IMR-90 (cell line): ENCODE measurements around the gene SENP2. TPM values are rescaled to one million over a fixed set of nuclear protein-coding genes. Genes with fewer than 3 reads are reported as not detected.

Experiments used
- ATAC-seq: fragments of 200-7000 bp; cut with Tn5 transposase; 2 replicates; pipeline ENCODE4 v1.9.1; 2020; ENCODE audit warnings: low read depth, mild to moderate bottlenecking, moderate library complexity
- BruUV-seq: library from RNA; stranded (reverse); fragments of 400-500 nt; replicated peaks from 2 replicates; lab custom pipeline; 2021; lab: Mats Ljungman, UMichigan
- CTCF ChIA-PET: fragments of 300-600 bp; formaldehyde crosslinking; extraction: SDS; loops from one replicate; lab custom pipeline; 2021; ENCODE audit warnings: antibody characterized with exemption; lab: Yijun Ruan, JAX
- POLR2A ChIA-PET: fragments of 300-600 bp; sonication (Branson Sonifier 250); formaldehyde crosslinking; loops from one replicate; lab custom pipeline; 2022; ENCODE audit warnings: antibody characterized with exemption; ENCODE audit not compliant: unreplicated experiment; lab: Charles Lee
- DNase-seq: peaks from one replicate; pipeline ENCODE4 v3.0.0; 2013
- H2AFZ ChIP-seq: replicated peaks from 2 replicates; pipeline ENCODE3; 2013; ENCODE audit warnings: low read length, mild to moderate bottlenecking; ENCODE audit not compliant: poor library complexity
- H2AK5ac ChIP-seq: 2 replicates; pipeline ENCODE4 v1.6.1; 2013; ENCODE audit warnings: low read depth, low read length, inconsistent platforms
- H2AK9ac ChIP-seq: replicated peaks from 2 replicates; pipeline ENCODE3; 2013; ENCODE audit warnings: mild to moderate bottlenecking, low read depth, low read length, moderate library complexity; ENCODE audit not compliant: poor library complexity
- H2BK120ac ChIP-seq: 2 replicates; pipeline ENCODE4 v1.6.1; 2013; ENCODE audit warnings: low read depth, low read length, inconsistent platforms
- H2BK15ac ChIP-seq: 3 replicates; pipeline ENCODE4 v1.6.1; 2013; ENCODE audit warnings: low read depth, low read length, inconsistent platforms
- H2BK20ac ChIP-seq: 2 replicates; pipeline ENCODE4 v1.6.1; 2013; ENCODE audit warnings: low read depth, mild to moderate bottlenecking, inconsistent platforms, low read length, moderate library complexity
- H2BK5ac ChIP-seq: 2 replicates; pipeline ENCODE4 v1.6.1; 2013; ENCODE audit warnings: mild to moderate bottlenecking, low read depth, low read length, inconsistent platforms; ENCODE audit not compliant: poor library complexity, severe bottlenecking
- H3K14ac ChIP-seq: replicated peaks from 2 replicates; pipeline ENCODE4 v1.6.1; 2013; ENCODE audit warnings: low read depth, low read length, inconsistent platforms
- H3K18ac ChIP-seq: 2 replicates; pipeline ENCODE4 v1.6.1; 2013; ENCODE audit warnings: low read depth, low read length, control low read depth
- H3K23ac ChIP-seq: 2 replicates; pipeline ENCODE4 v1.6.1; 2013; ENCODE audit warnings: low read depth, low read length, inconsistent platforms
- H3K27ac ChIP-seq: 2 replicates; pipeline ENCODE4 v1.5.1; 2013; ENCODE audit warnings: mild to moderate bottlenecking, control low read depth, low read length; ENCODE audit not compliant: insufficient read depth
- H3K27me3 ChIP-seq: 2 replicates; pipeline ENCODE4 v1.6.1; 2013; ENCODE audit warnings: low read length; ENCODE audit not compliant: control insufficient read depth, insufficient read depth
- H3K36me3 ChIP-seq: 2 replicates; pipeline ENCODE4 v1.6.1; 2013; ENCODE audit warnings: low read length, mixed read lengths; ENCODE audit not compliant: control insufficient read depth, insufficient read depth
- H3K4ac ChIP-seq: 2 replicates; pipeline ENCODE4 v1.6.1; 2013; ENCODE audit warnings: low read depth, low read length, inconsistent platforms
- H3K4me1 ChIP-seq: 2 replicates; pipeline ENCODE4 v1.6.1; 2013; ENCODE audit warnings: low read length, mixed read lengths; ENCODE audit not compliant: control insufficient read depth, insufficient read depth
- H3K4me2 ChIP-seq: 2 replicates; pipeline ENCODE4 v1.6.1; 2013; ENCODE audit warnings: low read depth, mild to moderate bottlenecking, control low read depth, low read length, moderate library complexity
- H3K4me3 ChIP-seq: 2 replicates; pipeline ENCODE4 v1.5.1; 2013; ENCODE audit warnings: low read depth, mild to moderate bottlenecking, control low read depth, low read length, moderate library complexity; ENCODE audit not compliant: insufficient read depth
- H3K56ac ChIP-seq: 2 replicates; pipeline ENCODE4 v1.6.1; 2013; ENCODE audit warnings: low read length, inconsistent platforms; ENCODE audit not compliant: insufficient read depth; ENCODE audit errors: extremely low read depth
- H3K79me1 ChIP-seq, 2 experiments: 2 replicates each; pipeline ENCODE4 v1.6.1; 2013; ENCODE audit warnings: low read length in 2 of 2, inconsistent platforms in 1 of 2, low read depth in 1 of 2
- H3K9ac ChIP-seq: 2 replicates; pipeline ENCODE4 v1.6.1; 2013; ENCODE audit warnings: low read depth, low read length, control low read depth
- H3K9me1 ChIP-seq: 2 replicates; pipeline ENCODE4 v1.6.1; 2013; ENCODE audit warnings: low read length, inconsistent platforms; ENCODE audit not compliant: insufficient read depth
- H3K9me3 ChIP-seq: 2 replicates; pipeline ENCODE4 v1.6.1; 2013; ENCODE audit warnings: low read length; ENCODE audit not compliant: control insufficient read depth, insufficient read depth
- H4K20me1 ChIP-seq: 2 replicates; pipeline ENCODE4 v1.6.1; 2013; ENCODE audit warnings: low read length, inconsistent platforms; ENCODE audit not compliant: insufficient read depth
- H4K5ac ChIP-seq: 2 replicates; pipeline ENCODE4 v1.6.1; 2013; ENCODE audit warnings: mild to moderate bottlenecking, low read depth, low read length, control low read depth
- H4K8ac ChIP-seq, 2 experiments: 2 replicates each; pipeline ENCODE4 v1.6.1; 2013; ENCODE audit warnings: low read depth in 2 of 2, low read length in 2 of 2, control low read depth in 1 of 2, inconsistent platforms in 1 of 2
- H4K91ac ChIP-seq: 2 replicates; pipeline ENCODE4 v1.6.1; 2013; ENCODE audit warnings: low read depth, low read length, inconsistent platforms; ENCODE audit not compliant: insufficient read depth
- CEBPB ChIP-seq: IDR thresholded peaks from 2 replicates; pipeline ENCODE4 v1.6.1; 2012; ENCODE audit warnings: low read depth, low read length, improper control_type of control experiment
- CTCF ChIP-seq: conservative IDR thresholded peaks from 2 replicates; pipeline ENCODE4 v1.5.1; 2012; ENCODE audit warnings: mild to moderate bottlenecking, low read depth, low read length, improper control_type of control experiment
- ELK1 ChIP-seq: fragments of 150-350 bp; IDR thresholded peaks from 2 replicates; pipeline ENCODE4 v1.6.1; 2016; ENCODE audit warnings: low read depth, mild to moderate bottlenecking, low read length, moderate library complexity, borderline replicate concordance
- FOS ChIP-seq: fragments of 150-350 bp; IDR thresholded peaks from 2 replicates; pipeline ENCODE4 v1.6.1; 2016; ENCODE audit warnings: low read depth, low read length
- MAFK ChIP-seq: IDR thresholded peaks from 2 replicates; pipeline ENCODE4 v1.6.1; 2012; ENCODE audit warnings: low read depth, low read length, improper control_type of control experiment
- MAZ ChIP-seq: IDR thresholded peaks from 2 replicates; pipeline ENCODE4 v1.6.1; 2012; ENCODE audit warnings: low read depth, mild to moderate bottlenecking, low read length, improper control_type of control experiment, moderate library complexity, borderline replicate concordance
- MXI1 ChIP-seq: IDR thresholded peaks from 2 replicates; pipeline ENCODE4 v1.6.1; 2012; ENCODE audit warnings: low read depth, mild to moderate bottlenecking, low read length, moderate library complexity, borderline replicate concordance
- NFE2L2 ChIP-seq: fragments of 150-350 bp; IDR thresholded peaks from 2 replicates; pipeline ENCODE4 v1.6.1; 2016; ENCODE audit warnings: low read depth, mild to moderate bottlenecking, low read length
- POLR2A ChIP-seq: IDR thresholded peaks from 2 replicates; pipeline ENCODE4 v1.6.1; 2012; ENCODE audit warnings: mild to moderate bottlenecking, low read depth, low read length
- RAD21 ChIP-seq: IDR thresholded peaks from 2 replicates; pipeline ENCODE4 v1.6.1; 2012; ENCODE audit warnings: low read length, improper control_type of control experiment
- RCOR1 ChIP-seq: IDR thresholded peaks from 2 replicates; pipeline ENCODE4 v1.6.1; 2012; ENCODE audit warnings: mild to moderate bottlenecking, low read length, improper control_type of control experiment; ENCODE audit not compliant: insufficient replicate concordance
- RFX5 ChIP-seq: IDR thresholded peaks from 2 replicates; pipeline ENCODE4 v1.8.0; 2012; ENCODE audit warnings: low read depth, mild to moderate bottlenecking, low read length, moderate library complexity
- SMC3 ChIP-seq: fragments of 150-350 bp; IDR thresholded peaks from 2 replicates; pipeline ENCODE4 v1.6.1; 2016; ENCODE audit warnings: low read depth, mild to moderate bottlenecking, antibody characterized with exemption, low read length, moderate library complexity
- WGBS, 2 experiments: methylation state at CpG; one replicate each; pipeline versions ENCODE4 v1.1.5 to v1.1.7; 2013; ENCODE audit warnings: missing lambda C conversion rate in 2 of 2; ENCODE audit not compliant: insufficient read length in 1 of 2; ENCODE audit errors: extremely low coverage in 2 of 2; 5-methylcytosine and 5-hydroxymethylcytosine counted together
- dilution Hi-C: fragments of 300-500 bp; cut with HindIII; formaldehyde crosslinking; loops from one replicate; pipeline ENCODE4 v1.14.3; 2018; ENCODE audit warnings: low sequenced_read_pairs; ENCODE audit not compliant: unreplicated experiment
- in situ Hi-C: fragments of 300-500 bp; cut with MboI; formaldehyde crosslinking; loops from 3 replicates; pipeline ENCODE4 v1.14.3; 2019; ENCODE audit warnings: low sequenced_read_pairs, inconsistent platforms, mixed read lengths
- intact Hi-C: fragments of 100-400 bp; cut with micrococcal nuclease; formaldehyde crosslinking; loops from 2 replicates; pipeline ENCODE4 v1.10.0; 2022
- polyA plus RNA-seq, 3 experiments: library from polyadenylated mRNA; depleted of rRNA; stranded (reverse); fragments of >200 nt; gene quantifications; 2 replicates each; pipeline ENCODE4 v1.2.3, GENCODE V29; 2012; ENCODE audit warnings: low replicate concordance in 1 of 3
- total RNA-seq: library from RNA; depleted of rRNA; stranded (reverse); fragments of >200 nt; gene quantifications from 2 replicates; pipeline ENCODE4 v1.2.3, GENCODE V29; 2012

Gene SENP2
- total and polyA plus RNA-seq, 2 of the 4 experiments (the other 2 are of a cell fraction), result 9.4 to 15.2 TPM

GRCh38 chr3:185678027-185678426 lies 91.9 kb downstream of the SENP2 start:
- H3K18ac ChIP-seq, result no peak overlapping the region
- H3K9ac ChIP-seq, result no peak overlapping the region
- H3K79me1 ChIP-seq, result peaks cover 39 to 57% of the 10 kb centered on the region in 2 experiments
- no peak for ATAC-seq
- dilution Hi-C loops, result no loop called here
- no peak overlapping the region for H4K5ac ChIP-seq
- WGBS, 2 experiments, result no CpG with 5 or more reads among the region's 1 CpG
- no peak overlapping the region for H4K8ac ChIP-seq
- H3K27ac ChIP-seq, result no peak overlapping the region
- H2BK20ac ChIP-seq, result no peak overlapping the region
- H3K14ac ChIP-seq, result no peak overlapping the region
- H4K20me1 ChIP-seq, result peaks cover 14% of the 10 kb centered on the region
- CTCF ChIA-PET, result interaction anchor here (0.6 to 2.1 kb wide), 8 partner anchors 19 to 229 kb away, joined by 3 to 14 read pairs (median 6); no protein-coding TSS in a partner anchor
- no peak overlapping the region for H3K4me2 ChIP-seq
- no peak overlapping the region for H2BK120ac ChIP-seq
- TF ChIP-seq RCOR1, result no peak
- no peak for TF ChIP-seq POLR2A
- no peak for TF ChIP-seq SMC3
- TF ChIP-seq MXI1, result no peak
- no peak for TF ChIP-seq RFX5
- TF ChIP-seq CEBPB, result no peak
- no peak for TF ChIP-seq NFE2L2
- no peak for TF ChIP-seq ELK1
- no peak for TF ChIP-seq CTCF
- TF ChIP-seq FOS, result no peak
- TF ChIP-seq MAZ, result no peak
- no peak for TF ChIP-seq MAFK
- no peak for TF ChIP-seq RAD21
- H3K9me1 ChIP-seq, result no peaks in the 10 kb centered on the region
- POLR2A ChIA-PET, result interaction anchor here (0.6 kb wide), 1 partner anchor 142 kb away, joined by 3 read pairs; no protein-coding TSS in a partner anchor
- no TSS peak for BruUV-seq
- H2BK5ac ChIP-seq, result no peak overlapping the region
- H2AK9ac ChIP-seq, result no peak overlapping the region
- in situ Hi-C loops, result no loop called here
- no peak overlapping the region for H4K91ac ChIP-seq
- H3K4me3 ChIP-seq, result no peak overlapping the region
- H3K4me1 ChIP-seq, result no peaks in the 10 kb centered on the region
- no peak for DNase-seq
- H3K23ac ChIP-seq, result no peak overlapping the region
- H2AK5ac ChIP-seq, result no peak overlapping the region
- no peaks in the 10 kb centered on the region for H3K27me3 ChIP-seq
- no peak overlapping the region for H3K56ac ChIP-seq
- peaks cover 29% of the 10 kb centered on the region for H3K36me3 ChIP-seq
- intact Hi-C loops, result loop anchor here (5.0 kb wide), 2 partner anchors 89 to 249 kb away; no protein-coding TSS in a partner anchor
- H2AFZ ChIP-seq, result no peak overlapping the region
- no peak overlapping the region for H2BK15ac ChIP-seq
- H3K4ac ChIP-seq, result no peak overlapping the region
- no peaks in the 10 kb centered on the region for H3K9me3 ChIP-seq
